Measurements from ENCODE around the gene CENPT. TPM values are rescaled to one million over a fixed set of nuclear protein-coding genes. Genes with fewer than 3 reads are reported as not detected.

The CENPT gene
- total and polyA plus RNA-seq, 2 of the 13 experiments (the other 11 are each of a cell fraction or from before 2014, with no cell fraction given): 40.9 to 43.3 TPM

DNA sequence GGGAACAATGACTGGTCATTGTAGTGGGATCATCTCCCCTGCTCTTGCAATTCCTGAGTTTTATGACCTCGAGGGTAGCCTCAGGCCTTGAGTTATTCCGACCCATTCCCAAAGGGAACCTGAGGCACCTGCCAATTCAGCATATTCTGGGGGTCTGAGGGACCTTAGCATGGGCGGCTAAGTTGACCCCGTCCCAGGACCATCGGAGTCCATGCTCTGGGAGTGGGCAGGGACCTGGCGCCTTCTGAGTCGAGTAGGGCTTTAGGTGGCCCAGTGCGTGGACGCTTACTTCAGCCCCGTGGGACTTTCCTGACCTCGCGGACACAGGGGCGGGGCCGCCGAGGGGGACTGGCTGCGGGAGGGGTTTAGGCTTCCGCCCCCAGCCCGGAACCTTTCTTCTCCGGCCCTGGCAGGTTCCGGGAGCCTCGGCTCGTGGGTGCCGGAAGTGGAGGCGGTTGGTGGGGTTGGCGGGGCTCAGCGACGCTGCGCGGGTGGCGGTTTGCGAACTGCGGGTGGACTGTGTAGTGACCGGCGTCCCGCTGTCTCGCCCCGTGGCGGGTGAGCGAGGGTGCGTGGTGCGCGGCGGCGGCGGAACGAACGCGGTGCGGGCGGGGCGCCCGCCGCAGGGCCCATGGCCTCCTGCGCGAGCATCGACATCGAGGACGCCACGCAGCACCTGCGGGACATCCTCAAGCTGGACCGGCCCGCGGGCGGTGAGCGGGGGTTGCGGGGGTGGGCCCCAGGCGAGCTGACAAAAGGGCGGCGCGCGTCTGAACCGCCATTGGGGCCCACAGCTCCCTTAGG, 25.3 kb upstream of the CENPT start, which contains the start of gene EDC4 (continued):
- TF ChIP-seq ZNF562 (CRISPR knock-in tag; IDR thresholded peaks at IDR 0.05; ENCODE audit: borderline replicate concordance) (no peak), SIX1 (CRISPR knock-in tag; IDR thresholded peaks at IDR 0.05; ENCODE audit: borderline replicate concordance) (peak; percentile 66; the same call in 1 of the 2 replicates), ZNF7 (CRISPR knock-in tag; IDR thresholded peaks at IDR 0.05) (no peak), ZNF644 (CRISPR knock-in tag; IDR thresholded peaks at IDR 0.05; ENCODE audit: low read depth) (no peak), HDAC1 (CRISPR knock-in tag; IDR thresholded peaks at IDR 0.05) (peak; percentile 89), AGO1 (IDR thresholded peaks at IDR 0.05; ENCODE audit: low read depth, low read length, poor library complexity, severe bottlenecking) (peak; percentile 96), ZNF24 (IDR thresholded peaks at IDR 0.05) (no peak), SIX4 (CRISPR knock-in tag; IDR thresholded peaks at IDR 0.05) (peak; percentile 87), ZNF251 (CRISPR knock-in tag; IDR thresholded peaks at IDR 0.05) (no peak), KAT2B (IDR thresholded peaks at IDR 0.05; ENCODE audit: borderline replicate concordance, low read depth, low read length) (no peak), ZNF782 (CRISPR knock-in tag; IDR thresholded peaks at IDR 0.05; ENCODE audit: borderline replicate concordance) (no peak; the same call in 1 of the 2 replicates), ZMYM2 (CRISPR knock-in tag; IDR thresholded peaks at IDR 0.05) (no peak), RFXAP (CRISPR knock-in tag; IDR thresholded peaks at IDR 0.05; ENCODE audit: borderline replicate concordance) (peak; percentile 88), TCF7L2 (IDR thresholded peaks at IDR 0.05; ENCODE audit: low read depth, low read length) (no peak), ZBTB1 (CRISPR knock-in tag; IDR thresholded peaks at IDR 0.05; ENCODE audit: borderline replicate concordance) (no peak), GZF1 (CRISPR knock-in tag; IDR thresholded peaks at IDR 0.05) (no peak), EEA1 (CRISPR knock-in tag; IDR thresholded peaks at IDR 0.05; ENCODE audit: borderline replicate concordance) (peak; percentile 96)
- TF ChIP-seq, protein P1, sequence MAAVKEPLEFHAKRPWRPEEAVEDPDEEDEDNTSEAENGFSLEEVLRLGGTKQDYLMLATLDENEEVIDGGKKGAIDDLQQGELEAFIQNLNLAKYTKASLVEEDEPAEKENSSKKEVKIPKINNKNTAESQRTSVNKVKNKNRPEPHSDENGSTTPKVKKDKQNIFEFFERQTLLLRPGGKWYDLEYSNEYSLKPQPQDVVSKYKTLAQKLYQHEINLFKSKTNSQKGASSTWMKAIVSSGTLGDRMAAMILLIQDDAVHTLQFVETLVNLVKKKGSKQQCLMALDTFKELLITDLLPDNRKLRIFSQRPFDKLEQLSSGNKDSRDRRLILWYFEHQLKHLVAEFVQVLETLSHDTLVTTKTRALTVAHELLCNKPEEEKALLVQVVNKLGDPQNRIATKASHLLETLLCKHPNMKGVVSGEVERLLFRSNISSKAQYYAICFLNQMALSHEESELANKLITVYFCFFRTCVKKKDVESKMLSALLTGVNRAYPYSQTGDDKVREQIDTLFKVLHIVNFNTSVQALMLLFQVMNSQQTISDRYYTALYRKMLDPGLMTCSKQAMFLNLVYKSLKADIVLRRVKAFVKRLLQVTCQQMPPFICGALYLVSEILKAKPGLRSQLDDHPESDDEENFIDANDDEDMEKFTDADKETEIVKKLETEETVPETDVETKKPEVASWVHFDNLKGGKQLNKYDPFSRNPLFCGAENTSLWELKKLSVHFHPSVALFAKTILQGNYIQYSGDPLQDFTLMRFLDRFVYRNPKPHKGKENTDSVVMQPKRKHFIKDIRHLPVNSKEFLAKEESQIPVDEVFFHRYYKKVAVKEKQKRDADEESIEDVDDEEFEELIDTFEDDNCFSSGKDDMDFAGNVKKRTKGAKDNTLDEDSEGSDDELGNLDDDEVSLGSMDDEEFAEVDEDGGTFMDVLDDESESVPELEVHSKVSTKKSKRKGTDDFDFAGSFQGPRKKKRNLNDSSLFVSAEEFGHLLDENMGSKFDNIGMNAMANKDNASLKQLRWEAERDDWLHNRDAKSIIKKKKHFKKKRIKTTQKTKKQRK (IDR thresholded peaks at IDR 0.05; ENCODE audit: low read length): no peak
- TF ChIP-seq, protein P2, sequence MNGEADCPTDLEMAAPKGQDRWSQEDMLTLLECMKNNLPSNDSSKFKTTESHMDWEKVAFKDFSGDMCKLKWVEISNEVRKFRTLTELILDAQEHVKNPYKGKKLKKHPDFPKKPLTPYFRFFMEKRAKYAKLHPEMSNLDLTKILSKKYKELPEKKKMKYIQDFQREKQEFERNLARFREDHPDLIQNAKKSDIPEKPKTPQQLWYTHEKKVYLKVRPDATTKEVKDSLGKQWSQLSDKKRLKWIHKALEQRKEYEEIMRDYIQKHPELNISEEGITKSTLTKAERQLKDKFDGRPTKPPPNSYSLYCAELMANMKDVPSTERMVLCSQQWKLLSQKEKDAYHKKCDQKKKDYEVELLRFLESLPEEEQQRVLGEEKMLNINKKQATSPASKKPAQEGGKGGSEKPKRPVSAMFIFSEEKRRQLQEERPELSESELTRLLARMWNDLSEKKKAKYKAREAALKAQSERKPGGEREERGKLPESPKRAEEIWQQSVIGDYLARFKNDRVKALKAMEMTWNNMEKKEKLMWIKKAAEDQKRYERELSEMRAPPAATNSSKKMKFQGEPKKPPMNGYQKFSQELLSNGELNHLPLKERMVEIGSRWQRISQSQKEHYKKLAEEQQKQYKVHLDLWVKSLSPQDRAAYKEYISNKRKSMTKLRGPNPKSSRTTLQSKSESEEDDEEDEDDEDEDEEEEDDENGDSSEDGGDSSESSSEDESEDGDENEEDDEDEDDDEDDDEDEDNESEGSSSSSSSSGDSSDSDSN (CRISPR knock-in tag; IDR thresholded peaks at IDR 0.05): peak; percentile 84
- TF ChIP-seq, protein P3, sequence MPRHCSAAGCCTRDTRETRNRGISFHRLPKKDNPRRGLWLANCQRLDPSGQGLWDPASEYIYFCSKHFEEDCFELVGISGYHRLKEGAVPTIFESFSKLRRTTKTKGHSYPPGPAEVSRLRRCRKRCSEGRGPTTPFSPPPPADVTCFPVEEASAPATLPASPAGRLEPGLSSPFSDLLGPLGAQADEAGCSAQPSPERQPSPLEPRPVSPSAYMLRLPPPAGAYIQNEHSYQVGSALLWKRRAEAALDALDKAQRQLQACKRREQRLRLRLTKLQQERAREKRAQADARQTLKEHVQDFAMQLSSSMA (CRISPR knock-in tag; IDR thresholded peaks at IDR 0.05): peak; percentile 88
- TF ChIP-seq, protein P4, sequence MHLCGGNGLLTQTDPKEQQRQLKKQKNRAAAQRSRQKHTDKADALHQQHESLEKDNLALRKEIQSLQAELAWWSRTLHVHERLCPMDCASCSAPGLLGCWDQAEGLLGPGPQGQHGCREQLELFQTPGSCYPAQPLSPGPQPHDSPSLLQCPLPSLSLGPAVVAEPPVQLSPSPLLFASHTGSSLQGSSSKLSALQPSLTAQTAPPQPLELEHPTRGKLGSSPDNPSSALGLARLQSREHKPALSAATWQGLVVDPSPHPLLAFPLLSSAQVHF (CRISPR knock-in tag; IDR thresholded peaks at IDR 0.05): peak; percentile 94
- TF ChIP-seq, protein P5, sequence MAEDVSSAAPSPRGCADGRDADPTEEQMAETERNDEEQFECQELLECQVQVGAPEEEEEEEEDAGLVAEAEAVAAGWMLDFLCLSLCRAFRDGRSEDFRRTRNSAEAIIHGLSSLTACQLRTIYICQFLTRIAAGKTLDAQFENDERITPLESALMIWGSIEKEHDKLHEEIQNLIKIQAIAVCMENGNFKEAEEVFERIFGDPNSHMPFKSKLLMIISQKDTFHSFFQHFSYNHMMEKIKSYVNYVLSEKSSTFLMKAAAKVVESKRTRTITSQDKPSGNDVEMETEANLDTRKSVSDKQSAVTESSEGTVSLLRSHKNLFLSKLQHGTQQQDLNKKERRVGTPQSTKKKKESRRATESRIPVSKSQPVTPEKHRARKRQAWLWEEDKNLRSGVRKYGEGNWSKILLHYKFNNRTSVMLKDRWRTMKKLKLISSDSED (CRISPR knock-in tag; IDR thresholded peaks at IDR 0.05): no peak; the same call in 1 of the 2 replicates
